MM.1S (cell line): ENCODE data around the gene DENND4B.

Experiments used
- DNase-seq: peaks from one replicate; pipeline ENCODE4 v3.0.0-alpha.2; 2015
- H2AFZ ChIP-seq: fragments of 300-600 bp; sonication (generic); 2 replicates; pipeline ENCODE4 v1.6.0; 2016; ENCODE audit warnings: antibody characterized with exemption, low read length
- H3F3A ChIP-seq: fragments of 300-600 bp; sonication (generic); 2 replicates; pipeline ENCODE4 v1.6.1; 2016; ENCODE audit warnings: mild to moderate bottlenecking, antibody characterized with exemption, low read length, moderate library complexity, mixed read lengths; ENCODE audit not compliant: insufficient read depth
- H3K27ac ChIP-seq: fragments of 300-600 bp; sonication (generic); 2 replicates; pipeline ENCODE4 v1.5.1; 2016; ENCODE audit warnings: mild to moderate bottlenecking, low read length
- H3K27me3 ChIP-seq: fragments of 300-600 bp; sonication (generic); replicated peaks from 2 replicates; pipeline ENCODE4 v1.6.0; 2016; ENCODE audit warnings: low read length; ENCODE audit not compliant: insufficient read depth
- H3K36me3 ChIP-seq: fragments of 300-600 bp; sonication (generic); replicated peaks from 2 replicates; pipeline ENCODE4 v1.6.1; 2016; ENCODE audit warnings: mild to moderate bottlenecking, low read length, mixed read lengths; ENCODE audit not compliant: insufficient read depth
- H3K4me1 ChIP-seq: fragments of 300-600 bp; sonication (generic); 2 replicates; pipeline ENCODE4 v1.6.1; 2016; ENCODE audit warnings: low read length, mixed read lengths
- H3K4me2 ChIP-seq: fragments of 300-600 bp; sonication (generic); 2 replicates; pipeline ENCODE4 v1.6.0; 2016; ENCODE audit warnings: low read depth, low read length
- H3K4me3 ChIP-seq: fragments of 300-600 bp; sonication (generic); 2 replicates; pipeline ENCODE4 v1.5.1; 2016; ENCODE audit warnings: low read length, mixed read lengths
- H3K79me2 ChIP-seq: fragments of 300-600 bp; sonication (generic); 2 replicates; pipeline ENCODE4 v1.6.1; 2016; ENCODE audit warnings: mixed run types, low read length, mixed read lengths
- H3K9ac ChIP-seq: fragments of 300-600 bp; sonication (generic); 2 replicates; pipeline ENCODE4 v1.6.1; 2016; ENCODE audit warnings: low read length, mixed read lengths
- H3K9me2 ChIP-seq: fragments of 300-600 bp; sonication (generic); replicated peaks from 2 replicates; pipeline ENCODE4 v1.6.1; 2016; ENCODE audit warnings: mild to moderate bottlenecking, low read length, mixed read lengths; ENCODE audit not compliant: insufficient read depth
- H3K9me3 ChIP-seq: fragments of 300-600 bp; sonication (generic); replicated peaks from 2 replicates; pipeline ENCODE4 v1.6.1; 2016; ENCODE audit warnings: mild to moderate bottlenecking, low read length, mixed read lengths; ENCODE audit not compliant: insufficient read depth
- H4K20me1 ChIP-seq: fragments of 300-600 bp; sonication (generic); 2 replicates; pipeline ENCODE4 v1.6.1; 2016; ENCODE audit warnings: mild to moderate bottlenecking, low read length, moderate library complexity, mixed read lengths; ENCODE audit not compliant: insufficient read depth
- EZH2 ChIP-seq: fragments of 300-600 bp; sonication (generic); optimal IDR thresholded peaks from 2 replicates; pipeline ENCODE3; 2017; ENCODE audit warnings: low read depth, mild to moderate bottlenecking, antibody characterized with exemption, low read length, mixed read lengths
- EZH2phosphoT487 ChIP-seq: fragments of 300-600 bp; sonication (generic); IDR thresholded peaks from 2 replicates; pipeline ENCODE4 v1.6.1; 2018; ENCODE audit warnings: antibody characterized with exemption, low read length
- TF ChIP-seq, protein P1 (sequence below): fragments of 300-600 bp; sonication (generic); IDR thresholded peaks from 2 replicates; pipeline ENCODE4 v1.5.1; 2016; ENCODE audit warnings: antibody characterized with exemption, low read length, mixed read lengths

The DENND4B gene

DNA sequence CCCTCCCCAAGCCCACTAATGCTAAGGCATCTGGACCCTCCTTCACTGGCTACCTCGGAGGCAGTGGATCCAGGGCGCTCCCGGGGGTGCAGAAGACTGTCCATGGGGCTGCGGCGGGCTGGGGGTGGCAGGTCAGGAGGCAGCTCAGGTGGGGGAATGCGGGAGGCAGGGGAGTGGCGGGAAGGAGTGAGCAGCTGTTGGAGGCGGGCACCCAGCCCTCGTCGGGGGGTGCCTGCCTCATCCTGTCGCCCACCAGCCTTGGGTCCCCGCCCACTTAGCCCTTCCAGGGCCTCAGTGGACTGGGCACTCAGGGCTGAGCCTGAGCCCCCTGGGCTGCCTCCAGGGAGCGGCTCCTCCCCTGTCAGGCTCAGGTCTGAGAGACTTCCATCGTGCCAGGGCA is 13.1 kb downstream of the DENND4B start:
- no peaks in the 10 kb centered on the region; the same call in none of the 2 replicates for H3K36me3 ChIP-seq
- TF ChIP-seq, protein P1, sequence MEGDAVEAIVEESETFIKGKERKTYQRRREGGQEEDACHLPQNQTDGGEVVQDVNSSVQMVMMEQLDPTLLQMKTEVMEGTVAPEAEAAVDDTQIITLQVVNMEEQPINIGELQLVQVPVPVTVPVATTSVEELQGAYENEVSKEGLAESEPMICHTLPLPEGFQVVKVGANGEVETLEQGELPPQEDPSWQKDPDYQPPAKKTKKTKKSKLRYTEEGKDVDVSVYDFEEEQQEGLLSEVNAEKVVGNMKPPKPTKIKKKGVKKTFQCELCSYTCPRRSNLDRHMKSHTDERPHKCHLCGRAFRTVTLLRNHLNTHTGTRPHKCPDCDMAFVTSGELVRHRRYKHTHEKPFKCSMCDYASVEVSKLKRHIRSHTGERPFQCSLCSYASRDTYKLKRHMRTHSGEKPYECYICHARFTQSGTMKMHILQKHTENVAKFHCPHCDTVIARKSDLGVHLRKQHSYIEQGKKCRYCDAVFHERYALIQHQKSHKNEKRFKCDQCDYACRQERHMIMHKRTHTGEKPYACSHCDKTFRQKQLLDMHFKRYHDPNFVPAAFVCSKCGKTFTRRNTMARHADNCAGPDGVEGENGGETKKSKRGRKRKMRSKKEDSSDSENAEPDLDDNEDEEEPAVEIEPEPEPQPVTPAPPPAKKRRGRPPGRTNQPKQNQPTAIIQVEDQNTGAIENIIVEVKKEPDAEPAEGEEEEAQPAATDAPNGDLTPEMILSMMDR = no peak
- TF ChIP-seq EZH2 (no peak), EZH2phosphoT487 (no peak)

DNA sequence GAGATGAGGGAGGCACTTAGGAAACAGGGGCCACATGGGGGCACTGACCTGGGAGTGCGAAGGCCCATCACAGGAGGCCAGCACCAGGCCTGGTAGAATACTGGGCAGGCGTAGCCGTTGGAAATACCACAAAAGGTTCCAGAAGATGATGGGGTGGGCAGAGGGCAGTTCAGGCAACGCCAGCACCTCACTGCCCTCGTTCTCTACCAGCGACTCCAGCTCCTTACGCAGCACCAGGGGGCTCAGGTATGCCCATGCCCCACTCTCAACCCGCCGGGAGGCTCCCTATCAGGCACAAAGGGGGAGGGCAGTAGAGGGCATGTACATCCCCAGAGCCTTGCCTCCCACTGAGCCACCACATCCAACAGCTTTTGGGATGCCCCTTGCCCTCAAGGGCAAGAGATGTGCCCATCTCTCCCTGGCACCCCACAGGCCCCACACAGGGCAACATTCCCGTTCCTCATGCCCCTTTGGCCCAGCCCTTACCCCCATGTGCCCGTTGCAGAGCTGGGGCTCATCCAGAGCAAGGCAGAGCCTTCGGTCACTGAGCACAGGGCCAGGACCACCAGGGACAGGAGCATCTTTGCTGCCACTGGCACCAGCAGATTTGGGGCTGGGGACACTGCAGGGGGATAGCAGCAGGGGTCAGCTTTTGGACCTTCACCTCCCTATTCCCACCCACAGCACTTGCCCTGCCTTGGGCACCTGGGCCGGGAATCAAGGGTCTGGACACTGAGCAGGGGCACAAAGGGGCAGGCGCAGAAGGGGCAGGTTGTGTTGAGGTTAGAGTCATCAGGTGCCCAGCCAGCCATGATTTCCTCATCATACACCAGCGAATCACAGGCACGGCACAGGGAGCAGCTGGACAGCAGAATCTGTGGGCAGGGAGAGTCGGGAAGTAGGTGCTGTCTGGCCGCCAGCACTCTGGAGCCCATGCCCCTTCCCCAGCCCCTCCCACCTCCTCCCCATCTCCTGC is 14.1 kb downstream of the DENND4B start:
- H3K9ac ChIP-seq = no peak overlapping the region
- no peaks in the 10 kb centered on the region for H4K20me1 ChIP-seq
- no peak overlapping the region for H2AFZ ChIP-seq
- no peak overlapping the region for H3K4me2 ChIP-seq
- no peaks in the 10 kb centered on the region for H3K4me1 ChIP-seq
- H3K9me3 ChIP-seq = no peaks in the 10 kb centered on the region
- no peak overlapping the region for H3K27ac ChIP-seq
- no peak for TF ChIP-seq EZH2
- no peak for TF ChIP-seq EZH2phosphoT487
- TF ChIP-seq, protein P1 = no peak
- no peak overlapping the region for H3K4me3 ChIP-seq
- no peaks in the 10 kb centered on the region for H3K27me3 ChIP-seq
- no peaks in the 10 kb centered on the region; the same call in none of the 2 replicates for H3K36me3 ChIP-seq
- no peaks in the 10 kb centered on the region for H3K9me2 ChIP-seq
- no peak for DNase-seq
- no peaks in the 10 kb centered on the region for H3K79me2 ChIP-seq
- peaks cover 5% of the 10 kb centered on the region; the same call in 1 of the 2 replicates for H3F3A ChIP-seq

More for the DNA sequence above, 13.1 kb downstream of the DENND4B start:
- no peak for DNase-seq
- Histone ChIP-seq H4K20me1 (no peaks in the 10 kb centered on the region), H3K9me2 (no peaks in the 10 kb centered on the region), H3K9me3 (no peaks in the 10 kb centered on the region), H3K4me3 (no peak overlapping the region), H3F3A (peaks cover 1% of the 10 kb centered on the region; the same call in 1 of the 2 replicates), H3K4me1 (no peaks in the 10 kb centered on the region), H3K79me2 (no peaks in the 10 kb centered on the region), H3K9ac (no peak overlapping the region), H3K27me3 (no peaks in the 10 kb centered on the region), H3K27ac (no peak overlapping the region), H3K4me2 (no peak overlapping the region), H2AFZ (no peak overlapping the region)

DNA sequence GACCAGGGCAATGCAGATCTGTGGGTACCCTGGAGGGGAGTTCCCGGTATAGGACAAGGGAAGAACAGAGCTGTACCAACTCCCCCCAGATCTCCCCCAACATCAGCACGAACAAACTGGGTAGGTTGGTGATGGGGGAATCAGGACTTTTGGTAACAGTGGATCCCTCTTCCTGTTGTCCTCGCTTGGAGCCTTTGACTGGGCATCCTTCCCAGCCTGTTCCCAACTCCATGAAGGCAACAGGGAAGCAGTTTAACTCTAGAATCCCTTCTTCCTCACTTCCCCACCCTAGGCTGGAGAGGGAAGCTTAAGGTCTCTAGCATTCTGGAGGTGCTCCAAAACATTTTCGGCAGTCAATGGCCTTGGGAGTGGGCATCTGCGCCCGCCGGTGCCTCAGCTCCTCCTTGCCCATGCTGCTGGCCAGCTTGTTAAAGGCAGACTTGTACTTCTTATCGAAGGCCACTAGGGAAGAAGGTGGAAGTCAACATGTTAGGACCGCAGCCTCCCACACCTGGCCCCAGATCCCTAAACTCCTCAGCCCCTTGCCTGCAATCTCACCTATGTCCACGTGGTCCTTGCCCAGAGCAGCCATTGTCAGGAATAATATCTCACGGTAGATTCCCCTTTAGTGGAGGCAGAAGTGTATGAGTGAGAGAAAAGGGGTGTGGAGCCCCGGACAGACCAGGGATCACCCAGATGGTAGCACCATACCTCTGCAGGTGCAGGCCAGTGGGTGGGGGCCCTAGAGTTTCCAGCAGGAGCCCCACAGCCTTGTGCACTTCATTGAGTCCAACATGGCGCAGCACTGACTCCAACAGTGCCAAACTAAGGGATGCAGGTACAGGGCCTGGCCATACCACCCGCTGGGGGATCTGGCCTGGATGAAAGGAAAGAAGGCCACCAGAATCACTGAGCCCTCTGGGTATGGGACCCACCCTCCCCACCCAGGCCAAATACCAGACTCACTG is 16.3 kb downstream of the DENND4B start:
- H3K4me2 ChIP-seq = no peak overlapping the region
- no peaks in the 10 kb centered on the region for H4K20me1 ChIP-seq
- no peaks in the 10 kb centered on the region for H3K27me3 ChIP-seq
- H3K9ac ChIP-seq = no peak overlapping the region
- no peak overlapping the region for H3K4me3 ChIP-seq
- no peaks in the 10 kb centered on the region for H3K9me3 ChIP-seq
- H3K27ac ChIP-seq = no peak overlapping the region
- TF ChIP-seq, protein P1 = no peak
- no peak for TF ChIP-seq EZH2phosphoT487
- no peak for TF ChIP-seq EZH2
- H3K9me2 ChIP-seq = no peaks in the 10 kb centered on the region
- no peaks in the 10 kb centered on the region for H3K4me1 ChIP-seq
- no peak for DNase-seq
- peaks cover 14% of the 10 kb centered on the region; the same call in 1 of the 2 replicates for H3F3A ChIP-seq
- H2AFZ ChIP-seq = no peak overlapping the region
- H3K36me3 ChIP-seq = no peaks in the 10 kb centered on the region
- no peaks in the 10 kb centered on the region for H3K79me2 ChIP-seq
